SU-DHL-6 (cell line): ENCODE measurements around the gene XKR7.

Experiments used
- EZH2phosphoT487 ChIP-seq: fragments of 200-600 bp; sonication (generic), shearing (Covaris generic); conservative IDR thresholded peaks from 2 replicates; pipeline ENCODE4 v1.6.1; 2018; ENCODE audit warnings: mild to moderate bottlenecking, antibody characterized with exemption, low read length, moderate library complexity, mixed read lengths
- TF ChIP-seq, protein P1 (sequence below): fragments of 200-600 bp; sonication (generic); IDR thresholded peaks from one replicate; pipeline ENCODE4 v1.5.1; 2017; ENCODE audit warnings: antibody characterized with exemption, mild to moderate bottlenecking, low read length, moderate library complexity; ENCODE audit not compliant: insufficient read depth, poor library complexity, severe bottlenecking

DNA sequence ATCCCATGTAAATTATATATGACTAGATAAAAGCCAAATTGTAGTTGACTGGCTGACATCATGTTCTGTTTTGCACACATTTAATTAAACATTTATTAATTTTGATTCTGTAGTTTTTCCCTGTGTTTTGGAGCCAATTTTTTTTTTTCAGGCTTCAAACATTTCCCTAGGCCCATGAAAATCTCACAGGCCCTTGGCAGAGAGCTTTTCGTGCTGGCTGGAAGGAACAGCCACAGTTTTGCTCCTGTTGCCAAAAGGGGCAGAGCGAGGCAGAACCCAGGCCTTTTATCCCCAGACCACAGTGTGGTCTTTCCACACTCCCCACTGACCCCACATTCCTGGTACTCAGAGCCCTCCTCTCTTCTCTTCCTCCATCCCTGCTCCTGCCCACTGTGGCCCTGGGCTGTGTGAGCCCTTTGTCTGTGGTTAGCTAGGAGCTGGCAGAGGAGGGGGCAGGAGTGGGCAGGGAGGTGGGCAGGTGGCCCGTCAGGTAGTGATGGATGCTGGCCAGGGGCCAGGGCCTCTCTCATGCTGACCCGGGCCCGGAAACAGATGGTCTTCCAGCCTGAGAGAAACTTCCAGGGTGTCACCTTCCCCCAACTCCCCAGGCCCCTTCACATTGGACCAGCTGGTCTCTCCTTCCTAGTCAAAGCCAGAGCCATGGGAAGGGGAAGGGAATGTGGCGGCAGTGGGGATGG is 22.8 kb downstream of the XKR7 start:
- TF ChIP-seq, protein P1, sequence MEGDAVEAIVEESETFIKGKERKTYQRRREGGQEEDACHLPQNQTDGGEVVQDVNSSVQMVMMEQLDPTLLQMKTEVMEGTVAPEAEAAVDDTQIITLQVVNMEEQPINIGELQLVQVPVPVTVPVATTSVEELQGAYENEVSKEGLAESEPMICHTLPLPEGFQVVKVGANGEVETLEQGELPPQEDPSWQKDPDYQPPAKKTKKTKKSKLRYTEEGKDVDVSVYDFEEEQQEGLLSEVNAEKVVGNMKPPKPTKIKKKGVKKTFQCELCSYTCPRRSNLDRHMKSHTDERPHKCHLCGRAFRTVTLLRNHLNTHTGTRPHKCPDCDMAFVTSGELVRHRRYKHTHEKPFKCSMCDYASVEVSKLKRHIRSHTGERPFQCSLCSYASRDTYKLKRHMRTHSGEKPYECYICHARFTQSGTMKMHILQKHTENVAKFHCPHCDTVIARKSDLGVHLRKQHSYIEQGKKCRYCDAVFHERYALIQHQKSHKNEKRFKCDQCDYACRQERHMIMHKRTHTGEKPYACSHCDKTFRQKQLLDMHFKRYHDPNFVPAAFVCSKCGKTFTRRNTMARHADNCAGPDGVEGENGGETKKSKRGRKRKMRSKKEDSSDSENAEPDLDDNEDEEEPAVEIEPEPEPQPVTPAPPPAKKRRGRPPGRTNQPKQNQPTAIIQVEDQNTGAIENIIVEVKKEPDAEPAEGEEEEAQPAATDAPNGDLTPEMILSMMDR = no peak
- no peak for TF ChIP-seq EZH2phosphoT487
